Measurements from ENCODE around the gene RAB31. TPM values are rescaled to one million over a fixed set of nuclear protein-coding genes. Genes with fewer than 3 reads are reported as not detected.
A peak's percentile ranks its signal among the peaks of the same experiment; 100 is the strongest.

The RAB31 gene
- total RNA-seq, 1 experiment from 2014 or later, result 118 TPM

- CTCF ChIA-PET, result interaction anchor here (0.7 kb wide), 1 partner anchor 1108 kb away, joined by 5 read pairs; no protein-coding TSS in a partner anchor
- no peak for ATAC-seq
- in situ Hi-C loops (cut with HindIII; ENCODE audit: low pct_unique_long_range_greater_than_20kb, low sequenced_read_pairs), result no loop called here
- Histone ChIP-seq H3K36me3 (ENCODE audit: control insufficient read depth, insufficient read depth, low read length) (no peaks in the 10 kb centered on the region), H3K27me3 (ENCODE audit: control insufficient read depth, insufficient read depth, low read length) (no peaks in the 10 kb centered on the region), H3K27ac (ENCODE audit: low read length) (no peak overlapping the region), H3K4me1 (ENCODE audit: control insufficient read depth, insufficient read depth, low read length) (peaks cover 4% of the 10 kb centered on the region; the same call in 1 of the 2 replicates), H3K9me3 (ENCODE audit: control insufficient read depth, insufficient read depth, low read depth, low read length) (no peaks in the 10 kb centered on the region), H3K4me3 (ENCODE audit: low read depth in 2 of 2, low read length in 2 of 2) (no peak overlapping the region)
- TF ChIP-seq SIN3A (IDR thresholded peaks at IDR 0.05; ENCODE audit: borderline replicate concordance, insufficient read depth, low read depth, low read length) (no peak), REST (IDR thresholded peaks at IDR 0.05; ENCODE audit: insufficient read depth in 1 of 2, low read depth in 2 of 2, low read length in 1 of 2) (no peak), POLR2AphosphoS5 (IDR thresholded peaks at IDR 0.05; ENCODE audit: low read depth, low read length) (no peak), TCF7L2 (IDR thresholded peaks at IDR 0.05; ENCODE audit: low read depth, low read length) (no peak), CTCF (IDR thresholded peaks at IDR 0.05) (no peak)
- no TSS peak for BruUV-seq (replicated peaks)
- no peak for DNase-seq (ENCODE audit: low read depth, low spot score)
- POLR2A ChIA-PET, result no interaction called here
- intact Hi-C loops (cut with micrococcal nuclease; ENCODE audit: unreplicated experiment), result no loop called here
Observed at GRCh38 chr18:9834551-9834950, 126.5 kb downstream of the RAB31 start.

GRCh38 chr18:9835113-9835755, 127.1 kb downstream of the RAB31 start:
- H3K9me3 ChIP-seq (ENCODE audit: control insufficient read depth, insufficient read depth, low read depth, low read length), result no peaks in the 10 kb centered on the region
- ATAC-seq (no peak), DNase-seq (ENCODE audit: low read depth, low spot score) (no peak)
- ChIA-PET CTCF (no interaction called here), POLR2A (interaction anchor here (0.6 kb wide), 1 partner anchor 14 kb away, joined by 3 read pairs; no protein-coding TSS in a partner anchor)
- no peaks in the 10 kb centered on the region for H3K36me3 ChIP-seq (ENCODE audit: control insufficient read depth, insufficient read depth, low read length)
- 0 out of 2 replicates have a peak overlapping the region, but pooled peaks have one; percentile 25 for H3K27ac ChIP-seq (ENCODE audit: low read length)
- no peak for TF ChIP-seq REST (IDR thresholded peaks at IDR 0.05; ENCODE audit: insufficient read depth in 1 of 2, low read depth in 2 of 2, low read length in 1 of 2)
- no peak for TF ChIP-seq SIN3A (IDR thresholded peaks at IDR 0.05; ENCODE audit: borderline replicate concordance, insufficient read depth, low read depth, low read length)
- no peak for TF ChIP-seq CTCF (IDR thresholded peaks at IDR 0.05)
- TF ChIP-seq TCF7L2 (IDR thresholded peaks at IDR 0.05; ENCODE audit: low read depth, low read length), result no peak
- no peak for TF ChIP-seq POLR2AphosphoS5 (IDR thresholded peaks at IDR 0.05; ENCODE audit: low read depth, low read length)
- no TSS peak for BruUV-seq (replicated peaks)
- no peaks in the 10 kb centered on the region for H3K27me3 ChIP-seq (ENCODE audit: control insufficient read depth, insufficient read depth, low read length)
- H3K4me1 ChIP-seq (ENCODE audit: control insufficient read depth, insufficient read depth, low read length), result peaks cover 3% of the 10 kb centered on the region; the same call in 1 of the 2 replicates
- in situ Hi-C loops (cut with HindIII; ENCODE audit: low pct_unique_long_range_greater_than_20kb, low sequenced_read_pairs) (no loop called here), intact Hi-C loops (cut with micrococcal nuclease; ENCODE audit: unreplicated experiment) (no loop called here)
- no peak overlapping the region for H3K4me3 ChIP-seq (ENCODE audit: low read depth in 2 of 2, low read length in 2 of 2)
